Fibroblast of pulmonary artery (primary cell): ENCODE measurements around the gene DOCK4.

Experiments
- DNase-seq: peaks from one replicate; pipeline ENCODE4 v3.0.0-alpha.2; 2010; ENCODE audit warnings: low read depth
- H3K4me3 ChIP-seq: replicated peaks from 2 replicates; pipeline ENCODE4 v1.5.1; 2011; ENCODE audit warnings: low read depth, mild to moderate bottlenecking, control low read depth, low read length, moderate library complexity
- TF ChIP-seq, protein P1 (sequence below): IDR thresholded peaks from 2 replicates; pipeline ENCODE4 v1.5.1; 2011; ENCODE audit warnings: mild to moderate bottlenecking, control low read depth, low read length, inconsistent platforms; ENCODE audit errors: missing control alignments

DOCK4 gene

GRCh38 chr7:112173568-112173905, 32.7 kb downstream of the DOCK4 start:
- TF ChIP-seq, protein P1, sequence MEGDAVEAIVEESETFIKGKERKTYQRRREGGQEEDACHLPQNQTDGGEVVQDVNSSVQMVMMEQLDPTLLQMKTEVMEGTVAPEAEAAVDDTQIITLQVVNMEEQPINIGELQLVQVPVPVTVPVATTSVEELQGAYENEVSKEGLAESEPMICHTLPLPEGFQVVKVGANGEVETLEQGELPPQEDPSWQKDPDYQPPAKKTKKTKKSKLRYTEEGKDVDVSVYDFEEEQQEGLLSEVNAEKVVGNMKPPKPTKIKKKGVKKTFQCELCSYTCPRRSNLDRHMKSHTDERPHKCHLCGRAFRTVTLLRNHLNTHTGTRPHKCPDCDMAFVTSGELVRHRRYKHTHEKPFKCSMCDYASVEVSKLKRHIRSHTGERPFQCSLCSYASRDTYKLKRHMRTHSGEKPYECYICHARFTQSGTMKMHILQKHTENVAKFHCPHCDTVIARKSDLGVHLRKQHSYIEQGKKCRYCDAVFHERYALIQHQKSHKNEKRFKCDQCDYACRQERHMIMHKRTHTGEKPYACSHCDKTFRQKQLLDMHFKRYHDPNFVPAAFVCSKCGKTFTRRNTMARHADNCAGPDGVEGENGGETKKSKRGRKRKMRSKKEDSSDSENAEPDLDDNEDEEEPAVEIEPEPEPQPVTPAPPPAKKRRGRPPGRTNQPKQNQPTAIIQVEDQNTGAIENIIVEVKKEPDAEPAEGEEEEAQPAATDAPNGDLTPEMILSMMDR, result no peak
- no peak for DNase-seq
- H3K4me3 ChIP-seq, result no peak overlapping the region

GRCh38 chr7:112172870-112173567, 33.2 kb downstream of the DOCK4 start:
- peak; percentile 48 for DNase-seq
- H3K4me3 ChIP-seq, result no peak overlapping the region
- TF ChIP-seq, protein P1, result no peak

GRCh38 chr7:112171673-112172072, 34.5 kb downstream of the DOCK4 start:
- no peak for DNase-seq
- TF ChIP-seq, protein P1, result no peak
- H3K4me3 ChIP-seq, result no peak overlapping the region

DNA sequence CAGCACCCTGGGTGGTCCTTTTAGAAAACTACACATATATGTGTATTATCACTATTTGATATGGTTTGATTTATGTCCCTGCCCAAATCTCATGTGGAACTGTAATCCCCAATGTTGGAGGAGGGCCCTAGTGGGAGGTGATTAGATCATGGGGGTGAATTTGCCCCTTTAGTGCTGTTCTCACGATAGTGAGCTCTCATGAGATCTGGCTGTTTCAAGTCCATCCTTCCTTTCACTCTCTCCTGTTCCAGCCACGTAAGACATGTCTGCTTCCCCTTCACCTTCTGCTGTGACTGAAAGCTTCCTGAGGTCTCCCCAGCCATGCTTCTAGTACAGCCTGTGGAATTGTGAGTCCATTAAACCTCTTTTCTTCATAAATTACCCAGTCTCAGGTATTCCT, 37.3 kb downstream of the DOCK4 start:
- no peak for DNase-seq

GRCh38 chr7:112167147-112167546, 39.1 kb downstream of the DOCK4 start:
- TF ChIP-seq, protein P1, result no peak
- DNase-seq, result no peak
- no peak overlapping the region for H3K4me3 ChIP-seq

More for the DNA sequence above, 37.3 kb downstream of the DOCK4 start:
- TF ChIP-seq, protein P1, result no peak
- H3K4me3 ChIP-seq, result no peak overlapping the region

DNA sequence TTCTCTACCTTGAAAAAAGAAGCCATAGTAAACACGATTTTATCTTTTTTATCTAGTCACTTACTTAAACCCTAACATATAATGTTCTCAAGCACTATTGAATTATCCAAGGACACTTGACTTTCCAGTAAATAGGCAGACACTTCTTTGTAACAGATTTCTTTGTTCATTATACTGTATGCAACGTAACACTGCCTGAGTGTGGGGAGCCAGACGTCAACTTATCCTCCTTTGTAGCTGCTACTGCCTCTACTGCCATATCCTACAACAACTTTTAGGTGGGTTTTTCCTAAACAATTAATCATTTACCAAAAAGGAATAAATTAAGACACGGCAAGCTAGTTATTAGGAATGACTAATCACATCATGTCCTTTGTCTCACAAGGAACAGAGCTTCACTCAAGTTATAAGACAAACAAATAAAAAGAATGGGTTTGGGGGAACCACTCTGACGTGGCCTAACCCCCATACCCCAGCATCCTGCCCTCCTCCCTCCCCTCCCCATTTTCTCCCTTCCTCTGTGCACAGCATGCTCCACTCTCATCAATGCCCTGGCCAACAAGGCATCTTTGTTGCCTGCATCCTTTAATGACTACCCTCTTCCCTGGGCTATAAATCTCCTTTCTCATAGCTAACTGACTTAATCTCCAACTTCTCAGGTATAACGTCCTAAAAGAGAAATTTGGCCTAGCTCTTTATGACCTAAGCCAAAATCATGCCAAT, 43.3 kb downstream of the DOCK4 start:
- TF ChIP-seq, protein P1, result no peak
- no peak overlapping the region for H3K4me3 ChIP-seq
- DNase-seq, result no peak
